ENCODE results near the gene VPS37D.

DNA sequence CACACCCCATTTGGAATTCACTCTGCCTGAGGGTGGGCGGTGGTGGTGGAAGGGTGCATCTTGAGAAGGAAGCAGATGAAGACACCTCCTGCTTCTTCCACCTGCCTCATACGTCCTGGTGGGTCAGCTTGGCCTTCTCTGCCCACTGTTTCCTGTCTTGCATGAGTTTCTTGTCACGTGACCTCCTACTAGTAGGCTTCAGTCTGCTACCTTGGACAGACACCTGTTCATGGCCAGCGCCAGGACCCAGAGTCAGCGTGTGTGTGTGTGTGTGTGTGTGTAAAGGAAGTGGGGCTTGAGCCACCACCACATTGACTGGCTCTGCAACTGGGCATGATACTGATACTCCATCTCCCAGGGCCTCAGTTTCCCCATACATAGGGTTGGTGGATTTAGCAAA is 17.1 kb upstream of the VPS37D start:
- TF ChIP-seq, protein P1, sequence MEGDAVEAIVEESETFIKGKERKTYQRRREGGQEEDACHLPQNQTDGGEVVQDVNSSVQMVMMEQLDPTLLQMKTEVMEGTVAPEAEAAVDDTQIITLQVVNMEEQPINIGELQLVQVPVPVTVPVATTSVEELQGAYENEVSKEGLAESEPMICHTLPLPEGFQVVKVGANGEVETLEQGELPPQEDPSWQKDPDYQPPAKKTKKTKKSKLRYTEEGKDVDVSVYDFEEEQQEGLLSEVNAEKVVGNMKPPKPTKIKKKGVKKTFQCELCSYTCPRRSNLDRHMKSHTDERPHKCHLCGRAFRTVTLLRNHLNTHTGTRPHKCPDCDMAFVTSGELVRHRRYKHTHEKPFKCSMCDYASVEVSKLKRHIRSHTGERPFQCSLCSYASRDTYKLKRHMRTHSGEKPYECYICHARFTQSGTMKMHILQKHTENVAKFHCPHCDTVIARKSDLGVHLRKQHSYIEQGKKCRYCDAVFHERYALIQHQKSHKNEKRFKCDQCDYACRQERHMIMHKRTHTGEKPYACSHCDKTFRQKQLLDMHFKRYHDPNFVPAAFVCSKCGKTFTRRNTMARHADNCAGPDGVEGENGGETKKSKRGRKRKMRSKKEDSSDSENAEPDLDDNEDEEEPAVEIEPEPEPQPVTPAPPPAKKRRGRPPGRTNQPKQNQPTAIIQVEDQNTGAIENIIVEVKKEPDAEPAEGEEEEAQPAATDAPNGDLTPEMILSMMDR (IDR thresholded peaks at IDR 0.05) = no peak
- TF ChIP-seq, protein P2, sequence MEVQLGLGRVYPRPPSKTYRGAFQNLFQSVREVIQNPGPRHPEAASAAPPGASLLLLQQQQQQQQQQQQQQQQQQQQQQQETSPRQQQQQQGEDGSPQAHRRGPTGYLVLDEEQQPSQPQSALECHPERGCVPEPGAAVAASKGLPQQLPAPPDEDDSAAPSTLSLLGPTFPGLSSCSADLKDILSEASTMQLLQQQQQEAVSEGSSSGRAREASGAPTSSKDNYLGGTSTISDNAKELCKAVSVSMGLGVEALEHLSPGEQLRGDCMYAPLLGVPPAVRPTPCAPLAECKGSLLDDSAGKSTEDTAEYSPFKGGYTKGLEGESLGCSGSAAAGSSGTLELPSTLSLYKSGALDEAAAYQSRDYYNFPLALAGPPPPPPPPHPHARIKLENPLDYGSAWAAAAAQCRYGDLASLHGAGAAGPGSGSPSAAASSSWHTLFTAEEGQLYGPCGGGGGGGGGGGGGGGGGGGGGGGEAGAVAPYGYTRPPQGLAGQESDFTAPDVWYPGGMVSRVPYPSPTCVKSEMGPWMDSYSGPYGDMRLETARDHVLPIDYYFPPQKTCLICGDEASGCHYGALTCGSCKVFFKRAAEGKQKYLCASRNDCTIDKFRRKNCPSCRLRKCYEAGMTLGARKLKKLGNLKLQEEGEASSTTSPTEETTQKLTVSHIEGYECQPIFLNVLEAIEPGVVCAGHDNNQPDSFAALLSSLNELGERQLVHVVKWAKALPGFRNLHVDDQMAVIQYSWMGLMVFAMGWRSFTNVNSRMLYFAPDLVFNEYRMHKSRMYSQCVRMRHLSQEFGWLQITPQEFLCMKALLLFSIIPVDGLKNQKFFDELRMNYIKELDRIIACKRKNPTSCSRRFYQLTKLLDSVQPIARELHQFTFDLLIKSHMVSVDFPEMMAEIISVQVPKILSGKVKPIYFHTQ (CRISPR knock-in tag; IDR thresholded peaks at IDR 0.05) = no peak
- TF ChIP-seq, protein P3, sequence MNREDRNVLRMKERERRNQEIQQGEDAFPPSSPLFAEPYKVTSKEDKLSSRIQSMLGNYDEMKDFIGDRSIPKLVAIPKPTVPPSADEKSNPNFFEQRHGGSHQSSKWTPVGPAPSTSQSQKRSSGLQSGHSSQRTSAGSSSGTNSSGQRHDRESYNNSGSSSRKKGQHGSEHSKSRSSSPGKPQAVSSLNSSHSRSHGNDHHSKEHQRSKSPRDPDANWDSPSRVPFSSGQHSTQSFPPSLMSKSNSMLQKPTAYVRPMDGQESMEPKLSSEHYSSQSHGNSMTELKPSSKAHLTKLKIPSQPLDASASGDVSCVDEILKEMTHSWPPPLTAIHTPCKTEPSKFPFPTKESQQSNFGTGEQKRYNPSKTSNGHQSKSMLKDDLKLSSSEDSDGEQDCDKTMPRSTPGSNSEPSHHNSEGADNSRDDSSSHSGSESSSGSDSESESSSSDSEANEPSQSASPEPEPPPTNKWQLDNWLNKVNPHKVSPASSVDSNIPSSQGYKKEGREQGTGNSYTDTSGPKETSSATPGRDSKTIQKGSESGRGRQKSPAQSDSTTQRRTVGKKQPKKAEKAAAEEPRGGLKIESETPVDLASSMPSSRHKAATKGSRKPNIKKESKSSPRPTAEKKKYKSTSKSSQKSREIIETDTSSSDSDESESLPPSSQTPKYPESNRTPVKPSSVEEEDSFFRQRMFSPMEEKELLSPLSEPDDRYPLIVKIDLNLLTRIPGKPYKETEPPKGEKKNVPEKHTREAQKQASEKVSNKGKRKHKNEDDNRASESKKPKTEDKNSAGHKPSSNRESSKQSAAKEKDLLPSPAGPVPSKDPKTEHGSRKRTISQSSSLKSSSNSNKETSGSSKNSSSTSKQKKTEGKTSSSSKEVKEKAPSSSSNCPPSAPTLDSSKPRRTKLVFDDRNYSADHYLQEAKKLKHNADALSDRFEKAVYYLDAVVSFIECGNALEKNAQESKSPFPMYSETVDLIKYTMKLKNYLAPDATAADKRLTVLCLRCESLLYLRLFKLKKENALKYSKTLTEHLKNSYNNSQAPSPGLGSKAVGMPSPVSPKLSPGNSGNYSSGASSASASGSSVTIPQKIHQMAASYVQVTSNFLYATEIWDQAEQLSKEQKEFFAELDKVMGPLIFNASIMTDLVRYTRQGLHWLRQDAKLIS (CRISPR knock-in tag; IDR thresholded peaks at IDR 0.05; ENCODE audit: borderline replicate concordance) = no peak

Data from WTC11 (cell line).